GM21360 (cell line): ENCODE results near the gene RAI1.

Experiments used
- ATAC-seq: cut with Tn5 transposase; IDR thresholded peaks from one replicate; pipeline ENCODE4 v1.9.1; 2021; ENCODE audit warnings: mild to moderate bottlenecking, moderate library complexity; ENCODE audit not compliant: unreplicated experiment

RAI1 gene

DNA sequence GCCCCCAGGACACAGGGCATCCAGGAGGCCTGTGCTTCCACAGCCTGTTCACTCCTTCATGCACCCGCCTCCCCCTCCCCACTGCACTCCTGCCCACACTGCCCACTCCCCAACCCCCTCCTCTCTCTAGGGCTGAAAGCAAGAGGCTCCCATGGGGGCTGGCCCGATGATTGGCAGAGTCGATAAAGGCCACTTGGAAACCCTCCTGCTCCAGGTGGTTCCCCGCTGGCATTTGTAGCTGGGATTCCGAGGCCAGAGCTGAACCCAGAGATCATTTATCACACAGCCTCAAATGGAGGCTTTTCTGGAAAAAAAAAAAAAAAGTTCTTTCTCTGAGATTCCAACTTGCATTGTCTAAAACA, 81.5 kb downstream of the RAI1 start:
- no peak for ATAC-seq

DNA sequence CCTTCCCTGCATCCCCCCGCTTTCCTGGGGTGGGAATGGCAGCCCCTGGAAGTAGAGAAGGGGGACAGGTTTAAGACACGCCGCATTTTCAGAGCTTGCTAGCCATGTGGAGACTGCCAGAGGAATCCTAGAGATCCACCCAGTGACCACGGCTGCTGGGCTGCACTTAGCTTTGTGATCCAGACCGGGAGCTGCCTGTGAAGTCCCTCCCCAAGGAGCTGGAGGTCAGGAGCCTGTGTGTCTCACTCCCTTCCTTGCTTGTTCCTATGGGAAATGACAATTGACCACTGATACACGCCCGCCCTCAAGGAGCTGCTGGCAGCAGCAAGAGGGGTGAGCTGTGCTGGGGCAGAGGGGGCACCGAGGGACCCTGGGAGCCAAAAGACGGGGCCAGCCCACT, 81.9 kb downstream of the RAI1 start:
- ATAC-seq: no peak

DNA sequence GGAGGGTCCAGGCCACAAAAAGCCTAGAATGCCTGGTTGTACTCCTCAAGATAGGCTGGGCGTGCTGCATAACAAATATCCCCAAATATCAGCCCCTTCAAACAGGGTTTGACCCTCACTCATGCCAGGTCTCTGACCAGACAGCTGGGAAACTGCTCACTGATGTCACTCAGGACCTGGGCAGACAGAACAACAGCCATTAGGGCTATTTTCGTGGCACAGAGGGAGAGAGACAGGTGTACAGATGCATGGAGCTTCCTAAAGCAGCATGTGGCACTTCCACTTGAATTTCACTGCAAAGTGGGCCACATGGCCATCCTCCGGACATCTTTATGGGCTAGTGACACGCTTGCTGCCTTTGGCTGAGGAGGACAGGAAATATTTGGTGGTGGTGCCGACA, 82.5 kb downstream of the RAI1 start:
- ATAC-seq: no peak

DNA sequence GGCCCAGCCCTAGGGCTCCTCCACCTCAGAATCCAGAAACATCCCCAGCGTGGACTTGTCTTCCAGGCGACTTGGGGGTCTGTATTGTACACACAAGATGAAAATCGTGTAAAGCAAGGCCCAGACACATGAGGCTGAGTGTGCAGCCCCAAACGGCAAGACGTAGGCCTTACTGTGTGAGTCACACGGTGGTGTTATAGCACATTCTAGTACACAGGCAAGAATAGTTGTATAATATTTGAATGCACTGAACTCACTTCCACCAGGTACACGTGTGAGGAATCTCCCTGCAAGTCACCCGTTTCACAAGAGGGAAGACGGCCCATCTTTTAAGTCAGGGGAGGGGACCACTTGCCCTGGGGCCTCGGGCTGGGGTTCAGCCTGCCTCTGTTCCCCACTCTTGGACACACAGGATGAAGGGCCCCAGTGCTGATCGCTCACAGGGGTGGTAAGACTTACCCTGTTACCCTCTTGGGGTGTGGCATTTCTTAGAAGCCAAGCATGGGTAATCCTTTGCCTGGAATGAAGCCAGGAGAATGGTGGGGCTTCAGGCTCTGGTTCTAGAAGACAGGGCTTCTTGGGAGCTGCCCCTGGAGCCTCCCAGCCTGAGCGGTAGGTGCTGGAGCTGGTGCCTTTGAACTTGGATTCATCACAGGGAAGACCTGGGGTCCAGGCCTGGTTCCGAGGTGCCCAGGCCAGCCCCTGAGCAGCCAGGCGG, 84.3 kb downstream of the RAI1 start:
- ATAC-seq: no peak

DNA sequence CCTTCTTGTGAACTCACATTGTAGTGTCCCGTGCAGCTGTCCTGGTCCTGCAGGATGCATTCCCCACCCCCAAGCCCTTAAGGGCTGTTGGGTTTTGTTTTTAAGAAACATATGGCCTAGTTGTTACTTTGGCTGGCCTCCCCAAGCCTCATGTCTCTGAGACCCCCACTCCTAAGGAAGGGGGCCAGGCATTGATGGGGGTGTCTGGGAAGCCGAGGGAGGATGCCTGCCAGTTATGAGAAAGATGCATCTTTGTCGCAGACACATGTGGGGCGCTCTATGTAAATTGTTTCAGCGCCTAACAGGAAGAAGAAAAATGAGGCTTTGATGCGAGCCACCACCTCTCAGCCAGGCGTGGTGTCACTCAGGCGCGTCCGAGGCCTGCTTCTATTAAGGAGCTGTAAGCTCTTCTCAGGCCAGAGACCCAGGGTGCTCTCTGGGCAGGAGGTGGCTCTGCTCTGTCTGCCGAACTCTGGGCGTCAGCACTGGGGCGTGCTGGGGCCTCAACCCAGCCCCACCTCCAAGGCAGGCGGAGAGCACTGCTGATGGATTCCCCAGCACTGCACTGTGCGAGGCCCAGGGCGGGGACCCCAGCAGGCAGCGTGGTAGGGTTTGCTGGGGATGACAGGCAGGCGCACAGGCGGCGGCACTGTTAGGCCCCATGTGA, 85.0 kb downstream of the RAI1 start:
- ATAC-seq: no peak

DNA sequence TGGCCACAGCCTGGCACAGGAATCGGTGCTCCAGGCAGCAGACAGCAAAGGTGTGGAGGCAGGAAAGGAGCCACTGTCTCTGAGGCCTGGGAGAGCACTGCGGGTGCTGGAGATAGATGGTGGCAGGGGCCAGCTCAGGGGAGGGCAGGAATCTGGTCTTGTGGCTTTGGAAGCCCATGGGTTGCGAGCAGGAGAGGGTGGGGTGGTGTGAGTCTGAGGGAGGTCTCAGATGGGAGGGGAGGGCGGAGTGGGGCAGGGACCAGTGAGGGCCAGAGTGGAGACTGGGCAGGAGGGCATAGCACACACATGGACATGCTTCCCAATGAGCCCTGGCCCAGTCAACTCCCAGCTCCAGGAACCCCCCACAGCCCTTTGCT, 85.5 kb downstream of the RAI1 start:
- no peak for ATAC-seq

DNA sequence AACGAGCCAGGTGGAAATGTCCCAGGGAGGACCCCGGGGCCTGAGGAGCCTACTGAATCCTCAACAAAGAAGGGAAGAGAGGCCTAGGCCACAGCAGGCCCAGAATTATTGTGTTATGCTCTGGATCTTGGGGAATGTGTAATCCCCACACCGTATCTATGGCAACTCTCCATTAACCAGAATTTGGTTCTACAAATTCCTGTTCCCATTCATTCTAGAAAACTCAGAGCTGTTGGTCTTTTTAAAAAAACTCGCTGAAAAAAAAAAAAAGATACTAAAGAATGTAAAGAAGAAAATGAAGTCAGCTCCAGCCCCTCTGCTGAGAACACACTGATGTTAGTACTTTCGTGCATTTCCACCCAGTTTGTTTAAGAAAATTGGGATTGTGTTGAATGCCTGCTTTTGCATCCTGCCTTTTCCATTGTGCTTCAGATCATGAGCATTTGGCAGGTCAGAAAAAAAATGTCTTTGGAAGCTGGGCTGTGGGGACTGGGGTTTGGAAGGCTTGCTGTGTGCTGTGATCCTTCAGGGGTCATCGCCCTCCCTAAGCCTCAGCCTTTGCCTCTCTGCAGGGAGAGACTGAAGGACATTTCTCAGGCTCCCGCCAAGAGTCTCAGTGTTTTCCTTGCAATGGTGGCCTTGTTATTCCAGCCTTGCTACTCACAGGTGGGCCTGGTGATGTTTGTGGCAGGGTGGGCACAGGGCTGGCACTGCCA, 86.1 kb downstream of the RAI1 start:
- ATAC-seq: no peak

DNA sequence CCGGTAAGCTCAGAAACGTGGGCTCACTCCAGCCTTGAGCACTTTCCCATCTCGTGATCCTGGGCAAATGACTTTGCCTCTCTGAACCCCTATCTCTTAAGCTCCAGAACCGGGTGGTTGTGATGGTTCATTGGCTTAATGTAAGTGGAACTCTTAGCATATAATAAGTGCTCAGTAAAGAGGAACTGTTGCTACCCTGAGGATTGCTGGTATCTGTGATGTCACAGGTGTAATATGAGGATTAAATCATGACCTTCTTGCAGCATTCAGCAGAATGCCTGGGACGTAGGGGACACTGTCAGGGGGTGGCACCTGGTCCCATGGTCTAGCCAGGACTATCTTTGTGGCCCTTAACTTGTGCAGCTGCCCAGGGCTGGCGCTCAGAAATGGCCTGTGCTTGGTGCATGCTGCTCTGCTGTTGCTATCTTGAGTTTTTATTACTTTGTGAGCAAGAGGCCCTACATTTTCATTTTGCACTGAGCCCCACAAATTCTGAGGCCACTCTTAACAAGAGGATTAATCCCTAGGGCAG, 86.7 kb downstream of the RAI1 start:
- ATAC-seq: no peak

DNA sequence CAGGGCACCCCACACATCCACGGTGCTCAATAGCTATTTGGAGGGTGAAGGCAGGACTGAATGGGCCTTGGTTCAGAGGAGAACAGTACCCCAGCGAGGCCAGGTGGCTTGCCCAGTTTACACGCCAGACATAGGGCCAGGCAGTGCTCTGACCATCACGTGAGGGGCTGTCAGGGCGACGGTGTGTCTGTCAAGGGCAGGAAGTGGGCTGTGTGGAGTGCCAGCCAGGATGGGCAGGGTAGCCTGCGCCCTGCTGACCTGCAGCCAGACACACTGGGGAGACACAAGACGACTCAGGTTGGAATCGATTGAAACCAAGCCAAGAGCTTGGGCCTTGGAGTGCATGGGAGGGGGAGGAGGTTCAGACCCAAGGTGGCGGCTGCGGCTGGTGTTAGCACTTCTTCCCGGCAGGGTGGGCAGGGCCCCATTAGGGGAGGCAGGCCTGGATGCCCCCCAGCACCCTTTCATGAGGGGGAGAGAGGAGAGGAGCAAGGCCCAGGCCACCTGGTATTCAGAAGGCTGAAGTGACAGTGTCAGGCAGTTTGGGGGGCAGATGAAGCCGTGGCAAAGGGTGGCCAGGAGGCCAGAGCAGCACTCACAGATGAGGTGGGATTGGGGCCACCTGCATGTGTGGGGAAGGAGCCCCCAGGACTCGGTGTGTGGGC, 87.3 kb downstream of the RAI1 start:
- no peak for ATAC-seq

DNA sequence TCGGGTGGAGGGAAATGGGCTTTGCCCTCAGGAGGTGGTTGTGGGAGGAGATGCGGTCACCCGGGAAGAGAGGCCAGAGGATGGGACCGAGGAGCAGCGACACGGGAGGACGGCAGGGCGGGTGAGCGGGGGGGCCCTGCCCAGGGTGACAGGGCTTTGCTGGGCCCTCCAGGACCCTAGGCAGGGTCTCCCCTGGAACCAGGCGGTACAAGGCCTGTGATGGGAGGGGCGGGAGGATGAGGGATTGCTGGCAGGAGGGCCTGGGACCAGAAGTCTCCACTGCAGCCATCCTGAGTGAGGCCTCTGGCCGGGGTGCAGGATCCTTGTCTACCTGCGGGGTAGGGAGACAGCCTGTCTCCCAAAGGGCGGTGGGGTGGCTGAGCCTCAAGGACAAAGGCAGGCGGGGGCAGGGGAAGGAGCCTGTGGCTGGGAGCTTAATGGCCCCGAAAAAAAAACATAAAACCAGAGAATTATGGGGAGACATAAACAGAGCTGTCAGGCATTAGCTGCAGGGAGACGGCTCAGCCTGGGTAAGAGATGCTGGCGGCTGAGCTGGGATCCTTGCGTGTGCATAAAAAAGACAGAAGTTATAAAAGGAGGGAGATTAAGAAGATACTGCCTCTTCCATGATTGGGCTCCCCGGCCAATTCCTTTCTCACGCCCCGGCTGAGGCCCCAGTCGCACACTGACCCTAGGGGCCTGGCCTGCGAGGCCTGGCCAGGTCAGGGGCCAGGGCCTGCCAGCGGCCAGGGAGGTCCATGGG, 88.8 kb downstream of the RAI1 start:
- ATAC-seq: no peak

DNA sequence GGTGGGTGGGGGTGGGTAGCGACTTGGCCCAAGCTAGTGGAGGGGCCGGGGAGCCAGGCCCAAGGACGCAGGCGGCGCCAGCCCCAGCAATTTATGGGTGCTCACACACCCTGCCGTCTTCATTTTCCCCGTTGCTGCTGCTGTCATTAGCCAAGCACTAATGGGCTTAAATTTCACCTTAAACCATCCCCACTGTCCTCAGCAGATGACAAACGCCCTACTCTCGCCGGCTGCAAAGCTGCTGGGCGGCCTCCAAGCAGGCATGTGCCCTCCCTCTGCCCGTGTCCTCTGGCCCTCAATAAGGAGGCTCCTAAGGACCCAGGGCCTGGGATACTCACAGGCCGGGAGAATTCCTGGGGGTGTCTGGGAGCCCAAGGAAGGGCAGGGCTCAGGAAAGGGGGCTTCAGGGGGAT, 89.4 kb downstream of the RAI1 start:
- no peak for ATAC-seq

DNA sequence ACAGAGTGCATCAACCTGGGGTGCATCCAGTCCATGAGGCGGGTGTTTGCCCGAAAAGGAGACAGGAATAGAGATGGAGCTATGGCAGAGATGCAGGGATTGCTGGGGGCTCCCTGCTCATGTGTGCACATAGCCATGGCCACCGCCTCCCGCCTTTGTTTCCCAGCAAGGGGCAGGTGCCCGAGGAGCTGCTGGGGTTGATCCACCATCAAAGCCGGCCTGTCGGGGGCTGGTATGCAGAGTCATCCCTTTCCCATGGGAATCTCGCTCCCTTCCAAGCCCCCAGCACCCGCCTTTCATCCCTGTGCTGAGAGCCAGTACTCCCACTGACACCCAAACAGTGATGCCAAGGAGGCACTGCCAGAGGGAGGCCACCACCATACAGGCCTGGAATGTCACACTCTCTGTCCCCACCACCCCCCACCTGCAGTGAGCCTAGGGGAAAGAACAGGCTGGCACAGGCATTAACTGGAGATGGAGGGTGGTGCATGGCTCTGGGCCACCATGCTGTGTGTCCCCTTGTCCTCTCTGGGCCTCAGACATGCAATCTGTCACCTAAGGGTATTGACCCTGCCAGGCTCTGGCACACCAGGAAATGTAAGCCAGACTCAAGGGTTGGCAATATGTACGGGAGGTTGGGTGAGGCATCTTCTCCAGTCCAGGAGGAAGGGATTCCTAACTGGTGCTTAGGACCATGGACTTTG, 90.4 kb downstream of the RAI1 start:
- ATAC-seq: no peak

DNA sequence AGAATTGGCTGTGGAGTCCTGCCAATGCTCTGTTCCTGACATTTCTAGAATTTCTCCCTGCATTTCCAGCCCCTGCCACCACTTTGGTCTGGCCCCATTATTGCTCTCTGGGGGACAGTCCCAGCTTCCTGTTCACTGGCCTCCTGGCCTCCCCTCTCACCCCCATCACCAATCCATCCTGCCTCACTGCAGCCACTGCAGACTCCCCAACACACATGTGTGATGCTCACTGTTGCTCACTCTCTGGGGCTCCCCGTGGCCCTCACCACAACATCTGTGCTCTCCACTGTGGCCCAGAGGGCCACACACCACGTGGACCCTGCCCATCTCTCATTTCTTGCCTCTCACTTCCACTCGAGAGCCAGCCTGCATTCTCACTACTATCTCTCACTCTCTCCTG, 91.0 kb downstream of the RAI1 start:
- no peak for ATAC-seq

DNA sequence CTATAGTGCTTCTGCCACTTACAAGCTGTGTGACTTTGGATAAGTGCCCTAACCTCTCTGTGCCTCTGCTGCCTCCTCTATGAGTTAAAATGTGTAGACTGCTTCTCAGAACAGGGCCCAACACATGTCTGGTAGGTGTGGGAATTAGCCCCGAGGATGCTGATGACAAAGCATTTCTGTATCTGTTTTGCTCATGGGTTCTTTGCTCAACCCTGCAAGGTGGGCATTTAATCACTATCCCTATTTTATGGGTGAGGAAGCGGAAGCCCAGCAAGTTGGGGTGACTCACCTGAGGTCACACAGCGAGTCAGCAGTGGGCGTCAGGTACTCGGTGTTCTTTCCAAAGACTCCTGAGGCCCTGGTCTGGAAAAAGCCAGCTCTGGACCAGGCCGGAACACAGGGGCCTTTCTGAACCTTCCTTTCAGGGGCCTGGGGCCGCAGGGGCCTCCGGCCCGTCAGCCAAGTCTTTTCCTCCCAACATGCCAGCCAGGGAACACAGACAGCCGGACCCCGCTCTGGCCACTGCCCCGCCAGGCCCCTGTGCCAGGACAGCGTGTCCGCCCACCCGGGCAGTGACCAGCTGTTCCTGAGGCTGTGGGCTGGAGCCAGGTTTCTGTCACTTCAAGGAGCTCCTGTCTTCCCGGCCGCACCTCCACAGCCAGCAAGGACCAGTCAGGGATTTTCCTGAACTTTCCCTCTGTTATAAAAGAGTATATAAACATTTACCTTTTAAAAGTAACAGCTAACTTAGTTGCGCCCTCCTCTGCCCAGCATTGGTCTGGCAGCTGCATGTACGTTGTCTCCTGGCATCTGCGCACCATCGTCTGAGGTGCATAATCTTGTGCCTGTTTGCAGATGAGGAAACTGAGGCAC, 93.0 kb downstream of the RAI1 start:
- no peak for ATAC-seq

DNA sequence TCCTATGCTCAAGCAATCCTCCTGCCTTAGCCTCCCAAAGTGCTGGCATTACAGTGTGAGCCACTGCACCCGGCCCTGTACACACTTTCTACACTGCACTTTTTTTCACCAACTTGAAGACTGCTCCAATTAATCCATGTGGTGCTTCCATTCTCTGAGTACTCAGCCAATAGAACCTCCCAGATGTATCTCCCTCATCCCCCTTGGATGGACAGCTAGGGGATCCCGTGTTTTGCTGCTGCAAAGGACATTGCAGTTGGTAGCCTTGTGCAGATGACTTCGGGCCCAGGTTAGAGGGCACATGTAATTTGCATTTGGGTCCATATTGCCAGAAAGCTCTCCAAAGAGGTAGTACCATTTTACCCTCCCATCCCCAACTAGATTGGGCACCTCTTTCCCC, 95.6 kb downstream of the RAI1 start:
- no peak for ATAC-seq

DNA sequence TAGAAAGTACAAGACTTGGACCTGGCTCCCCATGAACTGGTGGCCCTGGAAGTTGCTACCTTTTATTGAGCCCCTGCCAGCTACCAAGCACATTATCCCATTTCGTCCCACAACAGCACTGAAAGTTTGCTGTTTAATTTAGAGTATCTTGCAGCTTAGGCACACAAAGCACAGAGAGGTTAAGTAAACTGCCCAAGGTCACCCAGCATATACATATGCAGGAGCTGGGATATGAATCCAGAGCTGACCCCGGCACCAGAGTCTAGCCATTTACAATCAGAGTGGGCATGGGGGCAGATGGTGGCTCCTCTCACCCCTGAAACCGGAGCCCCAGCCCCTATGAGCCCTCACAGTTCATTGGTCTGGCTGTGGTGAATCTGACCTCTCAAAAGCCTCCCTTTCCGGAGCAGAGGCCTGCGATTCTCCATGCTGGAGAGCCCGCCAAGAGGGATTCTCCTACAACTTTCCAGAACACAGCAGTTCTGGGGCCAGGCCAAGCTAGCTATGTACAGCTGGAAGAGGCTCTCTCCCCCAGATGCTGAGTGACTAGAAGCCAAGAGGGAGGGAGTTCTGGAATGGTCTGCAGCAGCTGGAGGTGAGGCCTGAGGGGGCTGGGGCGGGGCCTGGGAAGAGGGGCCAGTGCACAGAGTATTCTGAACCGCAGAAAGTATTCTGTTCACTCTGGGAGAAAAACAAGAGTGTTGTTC, 97.2 kb downstream of the RAI1 start:
- ATAC-seq: no peak

DNA sequence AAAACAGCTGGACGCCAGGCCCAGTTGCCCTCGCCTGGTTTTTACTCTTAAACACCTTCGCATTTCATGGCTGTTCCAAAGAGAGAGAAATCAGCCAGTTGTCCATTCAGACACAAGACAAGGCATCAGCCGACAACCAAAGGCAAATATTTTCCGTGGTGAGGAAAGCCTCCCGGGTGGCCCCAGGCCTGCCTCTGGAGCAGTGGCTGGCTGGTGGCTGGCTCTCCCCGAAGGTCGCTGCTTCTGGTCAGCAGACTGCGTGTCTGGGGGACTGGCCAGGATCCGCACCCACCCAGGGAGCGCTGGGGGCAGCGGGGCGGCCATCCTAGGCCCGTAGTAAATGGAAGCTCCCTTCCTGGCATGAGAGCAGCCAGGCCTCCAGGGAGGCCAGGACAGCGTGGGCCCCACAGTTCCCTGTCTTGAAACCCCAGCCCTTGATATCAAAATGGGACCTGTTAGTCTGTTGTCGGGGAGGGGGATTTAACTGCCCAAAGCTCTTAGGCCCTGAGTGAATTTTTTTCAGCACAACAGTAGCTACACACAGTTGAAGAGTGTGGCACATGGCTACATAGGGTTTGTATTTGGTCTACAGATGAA, 97.9 kb downstream of the RAI1 start:
- ATAC-seq: no peak

DNA sequence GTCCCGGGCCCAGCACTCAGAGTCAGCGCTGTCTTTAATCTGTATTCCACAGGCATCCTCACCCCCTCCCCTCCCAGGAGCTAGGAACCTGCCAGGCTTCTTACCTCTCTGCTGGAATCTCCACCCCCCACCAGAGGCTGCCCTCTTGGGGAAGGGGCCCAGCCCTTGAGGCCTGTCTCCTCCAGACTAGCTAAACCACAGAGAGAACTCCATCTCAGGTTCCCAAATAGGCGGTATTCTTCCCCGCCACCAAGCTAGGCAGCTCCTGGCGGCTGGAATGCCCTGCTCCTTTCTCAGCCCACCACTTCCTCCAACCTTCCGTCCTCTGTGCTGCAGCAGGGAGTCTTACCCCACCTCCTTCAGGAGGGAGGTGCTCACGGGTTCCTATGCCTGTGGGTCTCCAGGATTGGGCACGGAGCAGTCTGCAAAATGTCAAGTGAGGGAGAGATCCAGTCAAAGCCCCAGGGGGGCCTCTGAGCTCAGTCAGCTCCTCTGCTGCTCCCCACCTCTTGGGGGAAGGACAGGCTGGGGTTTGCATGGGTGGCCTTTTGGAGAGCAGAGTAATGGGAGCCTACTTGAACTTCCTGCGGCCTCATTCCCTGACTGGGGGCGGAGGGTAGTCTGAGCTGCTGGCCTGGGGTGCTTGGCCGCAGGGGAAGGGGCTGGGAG, 99.8 kb downstream of the RAI1 start:
- ATAC-seq: no peak
